Measurements from ENCODE around the gene MED13L. TPM values are rescaled to one million over a fixed set of nuclear protein-coding genes. Genes with fewer than 3 reads are reported as not detected.

Gene MED13L
- total RNA-seq, 1 donor from 2014 or later: 83.0 TPM

DNA sequence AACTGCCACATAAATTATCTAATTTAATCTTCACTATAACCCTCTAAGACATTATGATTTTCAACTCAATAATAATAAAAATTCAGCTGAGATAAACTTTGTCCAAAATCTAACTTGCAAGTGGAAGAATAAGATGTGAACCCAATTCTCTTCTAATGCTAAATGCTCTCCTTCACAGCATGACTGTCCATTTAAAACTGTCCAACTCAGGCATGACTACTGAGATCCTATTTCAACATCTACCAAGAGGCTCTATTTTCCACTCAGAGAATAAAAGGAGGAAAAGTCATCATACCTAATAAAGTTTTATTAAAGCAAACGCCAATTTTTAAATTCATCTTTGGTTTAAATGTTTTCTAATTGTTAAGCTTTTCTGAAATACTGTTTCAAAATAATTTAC, 183.6 kb downstream of the MED13L start:
- DNase-seq (ENCODE audit: low read depth): peak; percentile 13

- no peak for DNase-seq (ENCODE audit: low read depth)
Observed at GRCh38 chr12:116092776-116093175, 184.7 kb downstream of the MED13L start.

DNA sequence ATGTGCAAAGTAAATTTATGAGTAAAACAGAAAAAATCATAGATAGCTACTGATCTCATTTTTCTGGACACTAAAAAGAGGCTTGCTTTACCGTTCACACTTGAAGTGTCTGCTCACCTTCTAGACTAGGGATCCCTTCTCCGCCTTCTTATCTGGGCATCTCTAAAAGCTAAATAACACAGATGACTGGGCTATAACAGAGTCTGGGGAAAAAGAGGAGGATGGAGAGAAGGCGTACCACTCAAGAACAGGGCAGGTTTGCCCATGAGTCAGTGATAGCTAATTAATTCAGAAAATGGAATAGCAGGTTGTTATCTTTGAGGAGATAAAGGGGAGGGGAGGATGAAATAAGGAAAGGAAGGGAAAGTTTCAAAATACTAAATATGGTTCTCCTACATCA, 185.3 kb downstream of the MED13L start:
- no peak for DNase-seq (ENCODE audit: low read depth)

GRCh38 chr12:116091579-116091978, 185.9 kb downstream of the MED13L start:
- no peak for DNase-seq (ENCODE audit: low read depth)

GRCh38 chr12:116090516-116090915, 187.0 kb downstream of the MED13L start:
- no peak for DNase-seq (ENCODE audit: low read depth)

DNA sequence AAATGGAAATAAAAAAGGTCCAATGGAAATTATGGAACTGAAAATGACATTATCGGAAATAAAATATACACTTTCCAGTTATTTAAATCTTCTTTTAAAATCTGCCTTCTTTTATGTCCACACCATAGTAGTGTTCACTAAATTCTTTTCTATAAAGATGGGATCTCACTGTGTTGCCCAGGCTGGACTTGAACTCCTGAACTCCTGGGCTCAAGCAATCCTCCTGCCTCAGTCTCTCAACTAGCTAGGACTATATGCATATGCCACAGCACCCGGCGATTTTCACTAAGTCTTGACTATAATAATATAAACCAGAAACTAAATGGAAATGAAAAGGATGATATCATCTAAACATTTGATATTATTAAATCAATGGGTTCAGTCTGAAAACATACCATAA, 188.4 kb downstream of the MED13L start:
- DNase-seq (ENCODE audit: low read depth): no peak

DNA sequence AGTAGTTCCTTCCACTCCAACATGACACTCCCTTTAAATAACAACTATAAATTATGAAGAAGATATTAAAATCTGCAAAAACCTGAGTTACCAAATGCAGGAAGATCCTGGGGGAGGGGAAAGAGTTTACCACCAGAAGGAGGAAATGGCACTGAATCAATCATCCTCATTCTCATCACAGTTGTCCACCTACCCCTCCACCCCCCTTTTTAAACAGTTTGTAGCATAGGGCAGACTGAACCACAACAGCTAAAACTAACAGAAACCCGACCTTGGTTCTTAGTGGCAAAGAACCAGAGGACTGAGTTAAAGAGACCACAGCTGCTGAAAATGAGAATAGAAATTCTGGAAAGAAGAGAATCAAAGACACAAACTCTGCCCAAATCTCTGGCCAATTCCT, 189.5 kb downstream of the MED13L start:
- peak; percentile 33 for DNase-seq (ENCODE audit: low read depth)

DNA sequence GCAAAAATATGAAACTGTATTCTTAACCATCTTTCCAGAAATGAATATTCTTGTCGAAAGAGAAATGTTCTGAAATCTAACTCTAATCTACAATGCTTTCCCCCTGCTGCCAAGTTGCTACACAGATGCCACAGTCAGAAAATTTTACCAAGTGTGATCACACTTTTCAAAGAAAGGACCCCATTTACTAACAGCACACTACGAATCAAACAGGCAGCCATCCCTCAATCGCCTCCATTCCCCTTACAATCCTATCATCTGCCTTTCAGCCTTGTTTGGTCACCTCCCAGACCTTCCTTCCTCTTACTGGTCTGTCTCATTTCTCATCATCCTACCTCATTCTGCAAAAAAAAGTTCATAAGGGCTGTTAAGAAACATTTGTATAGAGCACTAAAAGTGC, 190.1 kb downstream of the MED13L start:
- no peak for DNase-seq (ENCODE audit: low read depth)

DNA sequence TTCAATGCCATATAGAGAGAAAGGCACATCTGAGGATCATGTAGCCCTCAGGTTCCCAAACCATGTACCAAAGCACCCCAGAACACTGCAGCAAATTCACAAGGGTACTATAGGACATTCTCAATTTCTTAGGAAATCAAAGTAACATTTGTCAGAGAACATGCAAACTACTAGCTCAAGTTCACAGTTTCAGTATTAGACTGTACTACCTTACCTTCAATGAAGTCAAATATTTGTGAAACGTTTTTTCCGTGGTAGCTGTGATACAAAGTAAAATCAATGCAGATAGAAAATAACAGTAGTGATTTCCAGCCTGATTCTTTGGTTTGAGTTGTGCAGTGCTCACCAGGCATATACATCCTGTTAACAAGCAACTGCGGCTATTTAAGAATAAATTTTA, 197.1 kb downstream of the MED13L start:
- DNase-seq (ENCODE audit: low read depth): no peak

GRCh38 chr12:116078396-116078795, 199.1 kb downstream of the MED13L start:
- DNase-seq (ENCODE audit: low read depth): no peak

- no peak for DNase-seq (ENCODE audit: low read depth)
Observed at GRCh38 chr12:116077431-116077830, 200.1 kb downstream of the MED13L start.

DNA sequence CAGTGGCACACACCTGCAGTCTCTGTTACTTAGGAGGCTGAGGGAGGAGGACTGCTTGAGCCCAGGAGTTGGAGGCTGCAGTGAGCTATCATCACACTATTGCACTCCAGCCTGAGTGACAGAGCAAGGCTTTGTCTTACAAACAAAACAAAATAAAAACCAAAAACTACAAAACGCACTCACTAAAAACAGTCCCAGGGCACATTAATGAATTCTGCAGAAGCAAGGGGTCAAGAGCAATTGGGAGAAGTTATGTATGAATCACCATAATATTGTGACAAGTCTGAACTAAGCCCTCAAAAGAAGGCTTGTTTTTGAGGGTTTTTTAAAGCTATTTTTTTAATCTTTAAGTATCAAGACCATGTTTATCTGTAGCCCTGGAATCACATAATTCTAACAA, 201.1 kb downstream of the MED13L start:
- DNase-seq (ENCODE audit: low read depth): no peak

- no peak for DNase-seq (ENCODE audit: low read depth)
Observed at GRCh38 chr12:116074686-116075085, 202.8 kb downstream of the MED13L start.

DNA sequence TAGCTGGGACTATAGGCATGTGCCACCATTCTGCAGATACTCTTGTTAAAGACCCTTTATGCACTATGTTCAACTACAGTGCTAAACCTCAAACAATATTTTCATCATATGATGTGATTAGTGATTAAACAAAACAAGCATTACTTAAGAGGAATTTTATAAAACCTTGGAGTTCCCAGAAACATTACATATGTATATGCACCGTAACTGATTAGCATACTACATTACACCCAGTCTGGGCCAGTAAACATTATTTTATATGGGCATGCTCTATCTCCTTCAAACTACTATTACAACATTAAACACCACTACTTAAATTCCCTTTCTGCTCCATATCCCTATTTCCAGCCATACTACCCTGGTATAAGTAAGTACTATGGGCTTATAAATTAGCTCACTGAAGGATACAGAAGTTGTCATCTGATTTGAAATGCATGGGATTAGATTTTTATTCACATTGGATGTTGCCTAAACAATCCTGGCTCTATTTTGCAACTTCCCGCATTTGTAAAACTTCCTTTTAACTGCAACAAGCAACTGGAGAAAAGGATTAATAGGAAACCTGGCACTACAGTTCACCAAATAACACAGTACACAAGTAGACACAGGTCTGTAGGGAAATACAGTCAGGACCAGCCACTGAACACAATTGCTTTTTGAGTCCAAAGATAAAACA, 205.8 kb downstream of the MED13L start:
- DNase-seq (ENCODE audit: low read depth): no peak

GRCh38 chr12:116070444-116070843, 207.0 kb downstream of the MED13L start:
- DNase-seq (ENCODE audit: low read depth): no peak

GRCh38 chr12:116069943-116070342, 207.6 kb downstream of the MED13L start:
- DNase-seq (ENCODE audit: low read depth): no peak

- DNase-seq (ENCODE audit: low read depth): no peak
Observed at GRCh38 chr12:116068853-116069252, 208.6 kb downstream of the MED13L start.

GRCh38 chr12:116068371-116068770, 209.1 kb downstream of the MED13L start:
- DNase-seq (ENCODE audit: low read depth): no peak

DNA sequence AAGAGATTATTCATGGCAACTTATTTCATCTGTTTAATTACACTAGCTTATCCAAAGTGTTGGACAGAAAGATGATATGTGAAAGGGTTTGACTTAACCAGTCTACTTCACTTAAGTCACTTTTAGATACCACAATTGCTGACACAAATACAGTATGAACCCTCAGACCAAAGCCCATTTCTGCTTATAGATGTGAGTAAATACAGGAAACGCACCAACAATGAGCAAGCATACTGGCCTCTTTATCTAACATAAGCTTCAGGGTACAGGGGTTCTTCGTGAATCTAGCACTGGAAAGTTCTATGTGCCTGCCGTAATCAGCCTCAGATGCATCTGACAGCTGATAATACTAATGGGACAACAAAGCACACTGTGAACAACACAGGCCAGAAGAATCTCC, 209.6 kb downstream of the MED13L start:
- DNase-seq (ENCODE audit: low read depth): no peak

DNA sequence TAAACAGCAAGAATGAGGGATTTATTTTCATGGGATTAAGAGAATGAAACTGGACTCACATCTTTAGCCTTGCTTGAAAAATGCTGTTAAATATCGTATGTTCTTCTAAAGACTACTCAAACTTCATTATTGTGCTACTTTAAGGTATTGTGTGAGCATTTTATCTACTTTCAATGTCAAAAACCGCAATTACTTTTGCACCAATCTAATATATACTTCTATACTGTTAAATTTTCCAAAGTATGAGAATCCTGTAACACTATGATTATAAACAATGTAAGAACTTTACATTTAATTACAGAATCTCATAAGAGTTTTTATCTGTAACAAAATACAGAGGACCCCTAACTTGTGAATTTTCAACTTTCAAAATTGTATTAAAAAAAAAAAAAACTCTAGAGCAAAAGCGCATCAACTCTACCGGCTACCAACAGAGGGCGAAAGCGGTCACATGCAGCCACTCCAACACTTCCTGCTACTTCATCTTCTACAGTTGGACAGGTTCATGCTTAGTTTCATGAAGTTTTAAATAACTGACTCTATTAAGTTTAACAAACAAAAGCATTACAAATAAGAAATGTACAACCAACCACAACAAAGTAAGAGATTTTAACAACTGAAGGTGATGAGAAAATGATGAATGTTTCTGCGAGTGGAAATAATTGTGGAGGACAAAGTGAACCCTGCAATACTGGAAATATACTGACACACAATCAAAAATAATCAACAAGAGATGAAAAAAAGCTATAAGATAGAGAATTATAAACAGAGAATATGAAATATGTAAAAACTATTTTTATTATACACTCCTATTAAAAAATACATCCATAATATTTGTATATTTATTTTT, 210.9 kb downstream of the MED13L start:
- peak; percentile 33 for DNase-seq (ENCODE audit: low read depth)

GRCh38 chr12:116065606-116066005, 211.9 kb downstream of the MED13L start:
- peak; percentile 20 for DNase-seq (ENCODE audit: low read depth)

DNA sequence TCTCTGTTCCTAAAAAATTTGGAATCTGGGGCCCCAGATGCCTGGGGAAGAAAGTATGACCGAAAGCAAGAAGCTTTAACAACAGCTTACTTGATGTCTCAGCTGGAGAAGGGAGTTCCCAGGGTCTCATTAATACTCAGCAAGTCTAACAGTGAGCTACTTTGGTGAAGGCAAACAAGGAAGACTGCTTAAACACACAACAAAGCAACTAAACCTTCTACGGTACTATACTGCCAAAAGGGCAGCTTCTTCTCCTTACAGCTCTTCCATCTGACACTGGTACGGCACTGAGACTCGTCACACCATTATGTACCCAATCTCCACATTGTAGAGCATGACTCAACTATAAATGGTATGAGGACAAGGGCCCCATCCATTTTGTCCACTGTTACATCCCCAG, 213.0 kb downstream of the MED13L start:
- DNase-seq (ENCODE audit: low read depth): no peak

- DNase-seq (ENCODE audit: low read depth): no peak
Observed at GRCh38 chr12:116062698-116063097, 214.8 kb downstream of the MED13L start.
